Liver (tissue), 9 donors: ENCODE measurements around the gene RAB37. TPM values are rescaled to one million over a fixed set of nuclear protein-coding genes. Genes with fewer than 3 reads are reported as not detected.

Experiments used
- DNase-seq: peaks from one replicate; pipeline ENCODE4 v3.0.0-alpha.2; 2017; ENCODE audit warnings: low spot score
- H3K27ac ChIP-seq, 2 donors: one replicate each; pipeline ENCODE4 v1.7.0; 2013; ENCODE audit warnings: inconsistent platforms in 2 of 2, low read length in 2 of 2, control low read depth in 1 of 2, low read depth in 1 of 2, mild to moderate bottlenecking in 1 of 2
- H3K27me3 ChIP-seq, 4 donors: one replicate each; pipeline versions ENCODE4 v1.6.1 to v1.7.0; 2013; ENCODE audit warnings: low read length in 3 of 4, inconsistent platforms in 1 of 4, mild to moderate bottlenecking in 1 of 4, moderate library complexity in 1 of 4; ENCODE audit not compliant: control insufficient read depth in 4 of 4, insufficient read depth in 4 of 4
- H3K36me3 ChIP-seq, 4 donors: one replicate each; pipeline versions ENCODE4 v1.6.1 to v1.7.0; 2013; ENCODE audit warnings: low read length in 3 of 4, mild to moderate bottlenecking in 3 of 4, low read depth in 1 of 4, moderate library complexity in 1 of 4; ENCODE audit not compliant: control insufficient read depth in 4 of 4, insufficient read depth in 3 of 4
- H3K4me1 ChIP-seq, 4 donors: one replicate each; pipeline versions ENCODE4 v1.6.1 to v1.7.0; 2013; ENCODE audit warnings: low read length in 3 of 4, mild to moderate bottlenecking in 3 of 4, moderate library complexity in 1 of 4; ENCODE audit not compliant: control insufficient read depth in 4 of 4, insufficient read depth in 4 of 4
- H3K4me3 ChIP-seq, 3 donors: one replicate each; pipeline versions ENCODE4 v1.6.1 to v1.7.0; 2013; ENCODE audit warnings: low read length in 3 of 3, control low read depth in 1 of 3, low read depth in 1 of 3, mild to moderate bottlenecking in 1 of 3
- H3K9ac ChIP-seq, 2 donors: one replicate each; pipeline ENCODE4 v1.7.0; 2013; ENCODE audit warnings: low read length in 2 of 2, mild to moderate bottlenecking in 2 of 2, moderate library complexity in 2 of 2, control low read depth in 1 of 2, low read depth in 1 of 2
- H3K9me3 ChIP-seq, 4 donors: one replicate each; pipeline versions ENCODE4 v1.6.1 to v1.7.0; 2013; ENCODE audit warnings: low read length in 3 of 4; ENCODE audit not compliant: control insufficient read depth in 4 of 4
- EGR1 ChIP-seq, 2 donors: IDR thresholded peaks; 2 replicates each; pipeline ENCODE4 v1.6.1; 2016 to 2018; ENCODE audit warnings: antibody characterized with exemption in 2 of 2, low read depth in 2 of 2
- FOXA1 ChIP-seq: IDR thresholded peaks from 2 replicates; pipeline ENCODE4 v1.6.1; 2016; ENCODE audit warnings: antibody characterized with exemption
- FOXA2 ChIP-seq: IDR thresholded peaks from 2 replicates; pipeline ENCODE4 v1.6.1; 2016; ENCODE audit warnings: antibody characterized with exemption
- HNF4A ChIP-seq, 2 donors: conservative IDR thresholded peaks; 2 replicates each; pipeline ENCODE4 v1.6.1; 2016; ENCODE audit warnings: antibody characterized with exemption in 2 of 2, mild to moderate bottlenecking in 2 of 2
- HNF4G ChIP-seq: IDR thresholded peaks from 2 replicates; pipeline ENCODE4 v1.6.1; 2016; ENCODE audit warnings: antibody characterized with exemption
- NR2F2 ChIP-seq: IDR thresholded peaks from 2 replicates; pipeline ENCODE4 v1.6.1; 2016; ENCODE audit warnings: antibody characterized with exemption
- RAD21 ChIP-seq, 2 donors: IDR thresholded peaks; 2 replicates each; pipeline ENCODE4 v1.6.1; 2016; ENCODE audit warnings: antibody characterized with exemption in 2 of 2, mild to moderate bottlenecking in 2 of 2
- RXRA ChIP-seq, 2 donors: IDR thresholded peaks; 2 replicates each; pipeline ENCODE4 v1.6.1; 2017 to 2018; ENCODE audit warnings: antibody characterized with exemption in 2 of 2, mild to moderate bottlenecking in 1 of 2
- SP1 ChIP-seq: IDR thresholded peaks from 2 replicates; pipeline ENCODE4 v1.6.1; 2018; ENCODE audit warnings: antibody characterized with exemption, mild to moderate bottlenecking
- TAF1 ChIP-seq: conservative IDR thresholded peaks from 2 replicates; pipeline ENCODE4 v1.6.1; 2016; ENCODE audit warnings: antibody characterized with exemption, mild to moderate bottlenecking
- YY1 ChIP-seq: IDR thresholded peaks from 2 replicates; pipeline ENCODE4 v1.6.1; 2016; ENCODE audit warnings: antibody characterized with exemption, mild to moderate bottlenecking
- WGBS: extraction: QIAGEN DNeasy Blood & Tissue Kit; methylation state at CpG from one replicate; pipeline ENCODE4 v1.1.7; 2013; 5-methylcytosine and 5-hydroxymethylcytosine counted together
- polyA plus RNA-seq, 2 donors: library from polyadenylated mRNA; stranded (reverse) in 1 of 2; unstranded in 1 of 2; fragments of 200-250 nt in 1 of 2; fragments of >200 nt in 1 of 2; fragmentation: Nextera tagmentation in 1 of 2; extraction: Ambion mirVana in 1 of 2; gene quantifications; one replicate each; pipeline versions ENCODE4 v1.2.1 to v1.2.3, GENCODE V29; 2013 to 2015
- total RNA-seq, 2 donors: library from RNA; depleted of rRNA; stranded (reverse); fragments of >200 nt; gene quantifications; one replicate each; pipeline ENCODE4 v1.2.3, GENCODE V29; 2014
- TF ChIP-seq, protein P1 (sequence below): IDR thresholded peaks from 2 replicates; pipeline ENCODE4 v1.6.1; 2016; ENCODE audit warnings: antibody characterized with exemption
- TF ChIP-seq, protein P2 (sequence below): IDR thresholded peaks from 2 replicates; pipeline ENCODE4 v1.6.1; 2016; ENCODE audit warnings: antibody characterized with exemption
- TF ChIP-seq, protein P3 (sequence below): fragments of 150-350 bp; IDR thresholded peaks from 2 replicates; pipeline ENCODE4 v1.5.1; 2017; ENCODE audit warnings: improper control_type of control experiment, low read depth, low read length; ENCODE audit not compliant: missing input control
- donor health status: healthy.
- donor health status: healthy.
- donor health status: healthy.
- donor health status: healthy.
- donor health status: healthy.

The RAB37 gene
- total and polyA plus RNA-seq, 4 donors, result 5.1 to 8.8 (median 5.6) TPM

DNA sequence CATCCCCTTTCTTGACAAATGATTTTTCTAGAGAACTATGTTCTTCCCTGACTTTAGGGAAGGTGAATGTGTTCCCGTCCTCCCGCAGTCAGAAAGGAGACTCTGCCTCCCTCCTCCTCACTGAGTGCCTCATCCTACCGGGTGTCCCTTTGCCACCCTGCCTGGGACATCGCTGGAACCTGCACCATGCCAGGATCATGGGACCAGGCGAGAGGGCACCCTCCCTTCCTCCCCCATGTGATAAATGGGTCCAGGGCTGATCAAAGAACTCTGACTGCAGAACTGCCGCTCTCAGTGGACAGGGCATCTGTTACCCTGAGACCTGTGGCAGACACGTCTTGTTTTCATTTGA lies 31.7 kb downstream of the RAB37 start:
- peak overlapping the region; percentile 83 to 92 for H3K27ac ChIP-seq
- H3K4me3 ChIP-seq, result no peak overlapping the region
- H3K9ac ChIP-seq, result peak overlapping the region in 1 of 2 donors; percentile 23
- no peaks in the 10 kb centered on the region for H3K27me3 ChIP-seq
- H3K9me3 ChIP-seq, result no peaks in the 10 kb centered on the region
- DNase-seq, result no peak
- peaks cover 27 to 87% (median 69%) of the 10 kb centered on the region in 4 donors for H3K4me1 ChIP-seq
- H3K36me3 ChIP-seq, result peaks cover 9 to 26% (median 17%) of the 10 kb centered on the region in 4 donors
- 54% methylated on average over 7 of the region's 7 CpGs for WGBS
- TF ChIP-seq RXRA (IDR thresholded peaks at IDR 0.05) (no peak), HNF4A (conservative IDR thresholded peaks at IDR 0.05) (no peak), RAD21 (IDR thresholded peaks at IDR 0.05) (no peak), FOXA1 (no peak), HNF4G (no peak), FOXA2 (no peak), NR2F2 (no peak), SP1 (no peak), EGR1 (IDR thresholded peaks at IDR 0.05; ENCODE audit: low read depth in 2 of 2) (no peak), TAF1 (no peak), YY1 (no peak)
- TF ChIP-seq, protein P1, sequence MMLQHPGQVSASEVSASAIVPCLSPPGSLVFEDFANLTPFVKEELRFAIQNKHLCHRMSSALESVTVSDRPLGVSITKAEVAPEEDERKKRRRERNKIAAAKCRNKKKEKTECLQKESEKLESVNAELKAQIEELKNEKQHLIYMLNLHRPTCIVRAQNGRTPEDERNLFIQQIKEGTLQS, result no peak
- TF ChIP-seq, protein P2, sequence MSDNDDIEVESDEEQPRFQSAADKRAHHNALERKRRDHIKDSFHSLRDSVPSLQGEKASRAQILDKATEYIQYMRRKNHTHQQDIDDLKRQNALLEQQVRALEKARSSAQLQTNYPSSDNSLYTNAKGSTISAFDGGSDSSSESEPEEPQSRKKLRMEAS, result no peak

DNA sequence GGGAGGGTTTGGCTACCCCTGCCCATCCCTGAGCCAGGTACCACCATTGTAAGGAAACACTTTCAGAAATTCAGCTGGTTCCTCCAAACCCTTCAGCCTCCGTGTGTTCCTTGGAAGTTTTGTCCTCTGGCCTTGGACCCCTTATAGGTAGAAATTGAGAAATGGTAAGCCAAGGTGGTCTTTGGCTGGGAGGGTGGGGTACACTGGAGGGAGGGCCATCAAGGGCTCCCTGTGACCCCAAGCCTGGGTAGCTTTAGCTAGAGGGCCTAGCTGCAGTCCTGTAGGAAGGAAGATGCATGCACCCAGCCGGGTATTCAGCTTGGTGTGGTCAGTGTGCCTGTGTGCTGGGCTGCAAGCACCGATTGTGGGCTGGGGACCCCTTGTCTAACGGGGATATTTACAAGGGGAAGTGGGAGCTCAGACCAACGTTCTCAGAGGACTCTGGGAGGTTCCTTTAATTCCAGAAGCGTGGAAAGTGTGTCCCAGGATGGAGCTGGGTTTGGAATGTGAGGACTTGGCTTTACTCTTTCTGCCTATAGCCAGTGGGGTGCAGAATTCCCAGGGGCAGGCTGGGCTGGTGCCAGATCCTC lies 32.3 kb downstream of the RAB37 start:
- WGBS, result 51% methylated on average over 6 of the region's 6 CpGs
- Histone ChIP-seq H3K27ac (peak overlapping the region; percentile 83 to 92), H3K36me3 (peaks cover 9 to 26% (median 17%) of the 10 kb centered on the region in 4 donors), H3K4me1 (peaks cover 21 to 86% (median 66%) of the 10 kb centered on the region in 4 donors), H3K9me3 (no peaks in the 10 kb centered on the region), H3K9ac (no peak overlapping the region), H3K27me3 (no peaks in the 10 kb centered on the region), H3K4me3 (no peak overlapping the region)
- TF ChIP-seq NR2F2 (no peak), RXRA (IDR thresholded peaks at IDR 0.05) (peak in 1 of 2 donors; percentile 8), SP1 (no peak)
- TF ChIP-seq, protein P3, sequence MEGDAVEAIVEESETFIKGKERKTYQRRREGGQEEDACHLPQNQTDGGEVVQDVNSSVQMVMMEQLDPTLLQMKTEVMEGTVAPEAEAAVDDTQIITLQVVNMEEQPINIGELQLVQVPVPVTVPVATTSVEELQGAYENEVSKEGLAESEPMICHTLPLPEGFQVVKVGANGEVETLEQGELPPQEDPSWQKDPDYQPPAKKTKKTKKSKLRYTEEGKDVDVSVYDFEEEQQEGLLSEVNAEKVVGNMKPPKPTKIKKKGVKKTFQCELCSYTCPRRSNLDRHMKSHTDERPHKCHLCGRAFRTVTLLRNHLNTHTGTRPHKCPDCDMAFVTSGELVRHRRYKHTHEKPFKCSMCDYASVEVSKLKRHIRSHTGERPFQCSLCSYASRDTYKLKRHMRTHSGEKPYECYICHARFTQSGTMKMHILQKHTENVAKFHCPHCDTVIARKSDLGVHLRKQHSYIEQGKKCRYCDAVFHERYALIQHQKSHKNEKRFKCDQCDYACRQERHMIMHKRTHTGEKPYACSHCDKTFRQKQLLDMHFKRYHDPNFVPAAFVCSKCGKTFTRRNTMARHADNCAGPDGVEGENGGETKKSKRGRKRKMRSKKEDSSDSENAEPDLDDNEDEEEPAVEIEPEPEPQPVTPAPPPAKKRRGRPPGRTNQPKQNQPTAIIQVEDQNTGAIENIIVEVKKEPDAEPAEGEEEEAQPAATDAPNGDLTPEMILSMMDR, result no peak
- DNase-seq, result no peak

DNA sequence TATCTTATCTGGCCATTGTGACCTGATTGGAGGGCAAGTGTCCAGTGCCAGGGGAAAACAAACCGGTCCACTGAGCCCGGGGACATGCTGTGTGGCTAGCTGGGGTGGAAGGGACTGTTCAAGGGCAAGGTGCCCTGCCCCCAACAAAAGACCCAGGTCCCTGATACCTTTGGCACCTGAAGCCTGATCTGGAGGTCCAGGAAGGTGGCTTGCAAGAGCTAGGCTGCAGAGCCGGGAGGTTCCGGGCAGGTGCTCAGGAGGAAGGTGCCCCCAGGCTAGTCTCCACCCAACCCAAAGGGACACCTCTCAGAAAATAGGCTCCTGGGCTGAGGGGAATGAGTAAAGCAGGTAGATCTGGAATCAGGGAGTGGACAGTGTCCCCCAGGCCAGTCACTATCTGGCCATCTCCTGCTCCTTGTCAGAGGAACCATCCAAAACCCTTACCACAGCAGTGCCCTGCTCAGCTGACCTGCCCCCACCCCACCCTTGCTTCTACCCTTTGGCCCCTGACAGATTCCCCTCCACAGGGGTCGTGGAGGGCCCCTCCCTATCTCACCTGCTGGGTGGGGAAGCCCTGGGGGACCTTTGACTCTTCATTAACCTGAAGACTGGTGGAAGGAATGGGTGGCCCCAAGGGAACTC lies 32.9 kb downstream of the RAB37 start:
- WGBS, result 45% methylated on average over 5 of the region's 5 CpGs
- TF ChIP-seq FOXA2 (no peak), HNF4A (conservative IDR thresholded peaks at IDR 0.05) (peak in 1 of 2 donors; percentile 15)
- H3K4me1 ChIP-seq, result peaks cover 21 to 85% (median 60%) of the 10 kb centered on the region in 4 donors
- H3K4me3 ChIP-seq, result no peak overlapping the region
- no peak for DNase-seq
- H3K9ac ChIP-seq, result no peak overlapping the region
- H3K27me3 ChIP-seq, result no peaks in the 10 kb centered on the region
- no peaks in the 10 kb centered on the region for H3K9me3 ChIP-seq
- peak overlapping the region; percentile 8 to 92 for H3K27ac ChIP-seq
- peaks cover 9 to 26% (median 17%) of the 10 kb centered on the region in 4 donors for H3K36me3 ChIP-seq
